COLO668 (cell line): ENCODE results near the gene DAPK3.

Experiments
- DNase-seq: peaks from one replicate; lab custom pipeline; 2025; ENCODE audit not compliant: unreplicated experiment; lab: John Stamatoyannopoulos, UW

DAPK3 gene

GRCh38 chr19:3919793-3920192 is 51.1 kb downstream of the DAPK3 start:
- DNase-seq: no peak

GRCh38 chr19:3916033-3916432 is 54.9 kb downstream of the DAPK3 start:
- DNase-seq: no peak

- no peak for DNase-seq
Observed at GRCh38 chr19:3914199-3914598, 56.7 kb downstream of the DAPK3 start.

- no peak for DNase-seq
Observed at GRCh38 chr19:3910105-3910504, 60.8 kb downstream of the DAPK3 start.
